ENCODE measurements around the gene UBL3. TPM values are rescaled to one million over a fixed set of nuclear protein-coding genes. Genes with fewer than 3 reads are reported as not detected.

Gene UBL3
- total RNA-seq, 1 donor from 2014 or later = 20.0 TPM

DNA sequence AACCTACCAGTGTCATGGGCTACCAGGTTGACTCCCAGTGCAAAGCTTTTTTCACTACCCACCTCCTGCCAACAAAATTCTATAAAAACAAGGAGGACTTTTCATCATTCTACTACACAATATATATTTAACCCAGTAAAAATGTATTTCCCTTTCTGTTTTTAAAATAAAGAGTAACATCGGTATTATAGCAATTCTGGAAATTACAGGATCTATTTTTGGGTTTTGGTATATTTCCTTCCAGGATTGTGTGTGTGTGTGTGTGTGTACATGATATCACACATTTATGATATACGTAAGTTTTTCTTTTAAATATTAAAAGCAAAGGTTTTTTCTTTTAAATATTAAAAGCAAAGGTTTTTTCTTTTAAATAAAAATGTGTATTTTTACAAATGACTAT, 6.0 kb upstream of the UBL3 start:
- H3K36me3 Mint-ChIP-seq = no peaks in the 10 kb centered on the region

GRCh38 chr13:29855784-29856183, 5.4 kb upstream of the UBL3 start:
- Histone ChIP-seq H3F3A (ENCODE audit: low read depth) (no peaks in the 10 kb centered on the region), H2AFZ (replicated peaks) (no peak overlapping the region), H3K9me3 (ENCODE audit: low read depth) (no peaks in the 10 kb centered on the region), H3K36me3 (no peaks in the 10 kb centered on the region), H3K4me2 (no peak overlapping the region), H4K20me1 (ENCODE audit: low read depth) (no peaks in the 10 kb centered on the region), H3K79me2 (ENCODE audit: low read depth) (no peaks in the 10 kb centered on the region), H3K27me3 (no peaks in the 10 kb centered on the region), H3K9ac (no peak overlapping the region), H3K4me3 (no peak overlapping the region), H3K27ac (no peak overlapping the region), H3K4me1 (peaks cover 2% of the 10 kb centered on the region)
- Mint-ChIP-seq H3K4me1 (peaks cover 14% of the 10 kb centered on the region), H3K9me3 (no peaks in the 10 kb centered on the region), H3K36me3 (no peaks in the 10 kb centered on the region), H3K27me3 (ENCODE audit: insufficient read depth, low read depth) (no peaks in the 10 kb centered on the region), H3K27ac (peak overlapping the region; percentile 18), H3K4me3 (no peak overlapping the region)
- no peak for DNase-seq (ENCODE audit: low spot score)
- TF ChIP-seq EZH2phosphoT487 (IDR thresholded peaks at IDR 0.05) = no peak
- TF ChIP-seq, protein P1, sequence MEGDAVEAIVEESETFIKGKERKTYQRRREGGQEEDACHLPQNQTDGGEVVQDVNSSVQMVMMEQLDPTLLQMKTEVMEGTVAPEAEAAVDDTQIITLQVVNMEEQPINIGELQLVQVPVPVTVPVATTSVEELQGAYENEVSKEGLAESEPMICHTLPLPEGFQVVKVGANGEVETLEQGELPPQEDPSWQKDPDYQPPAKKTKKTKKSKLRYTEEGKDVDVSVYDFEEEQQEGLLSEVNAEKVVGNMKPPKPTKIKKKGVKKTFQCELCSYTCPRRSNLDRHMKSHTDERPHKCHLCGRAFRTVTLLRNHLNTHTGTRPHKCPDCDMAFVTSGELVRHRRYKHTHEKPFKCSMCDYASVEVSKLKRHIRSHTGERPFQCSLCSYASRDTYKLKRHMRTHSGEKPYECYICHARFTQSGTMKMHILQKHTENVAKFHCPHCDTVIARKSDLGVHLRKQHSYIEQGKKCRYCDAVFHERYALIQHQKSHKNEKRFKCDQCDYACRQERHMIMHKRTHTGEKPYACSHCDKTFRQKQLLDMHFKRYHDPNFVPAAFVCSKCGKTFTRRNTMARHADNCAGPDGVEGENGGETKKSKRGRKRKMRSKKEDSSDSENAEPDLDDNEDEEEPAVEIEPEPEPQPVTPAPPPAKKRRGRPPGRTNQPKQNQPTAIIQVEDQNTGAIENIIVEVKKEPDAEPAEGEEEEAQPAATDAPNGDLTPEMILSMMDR (IDR thresholded peaks at IDR 0.05) = no peak
- TF ChIP-seq EZH2 (IDR thresholded peaks at IDR 0.05) = no peak

More for the DNA sequence above, 6.0 kb upstream of the UBL3 start:
- no peak overlapping the region for H3K4me3 ChIP-seq
- H2AFZ ChIP-seq (replicated peaks) = no peak overlapping the region
- no peak overlapping the region for H3K4me3 Mint-ChIP-seq
- DNase-seq (ENCODE audit: low spot score) = no peak
- peaks cover 9% of the 10 kb centered on the region for H3K4me1 Mint-ChIP-seq
- H3K27me3 ChIP-seq = no peaks in the 10 kb centered on the region
- H3K27ac ChIP-seq = no peak overlapping the region
- no peaks in the 10 kb centered on the region for H3F3A ChIP-seq (ENCODE audit: low read depth)
- no peak overlapping the region for H3K27ac Mint-ChIP-seq
- H3K9me3 ChIP-seq (ENCODE audit: low read depth) = no peaks in the 10 kb centered on the region
- H3K27me3 Mint-ChIP-seq (ENCODE audit: insufficient read depth, low read depth) = peaks cover 2% of the 10 kb centered on the region
- H3K4me2 ChIP-seq = no peak overlapping the region
- no peaks in the 10 kb centered on the region for H3K79me2 ChIP-seq (ENCODE audit: low read depth)
- H3K36me3 ChIP-seq = no peaks in the 10 kb centered on the region
- no peaks in the 10 kb centered on the region for H3K9me3 Mint-ChIP-seq
- no peaks in the 10 kb centered on the region for H3K4me1 ChIP-seq
- H4K20me1 ChIP-seq (ENCODE audit: low read depth) = no peaks in the 10 kb centered on the region
- no peak overlapping the region for H3K9ac ChIP-seq
- TF ChIP-seq, protein P1 (IDR thresholded peaks at IDR 0.05) = no peak
- TF ChIP-seq EZH2phosphoT487 (IDR thresholded peaks at IDR 0.05) = no peak
- no peak for TF ChIP-seq EZH2 (IDR thresholded peaks at IDR 0.05)

DNA sequence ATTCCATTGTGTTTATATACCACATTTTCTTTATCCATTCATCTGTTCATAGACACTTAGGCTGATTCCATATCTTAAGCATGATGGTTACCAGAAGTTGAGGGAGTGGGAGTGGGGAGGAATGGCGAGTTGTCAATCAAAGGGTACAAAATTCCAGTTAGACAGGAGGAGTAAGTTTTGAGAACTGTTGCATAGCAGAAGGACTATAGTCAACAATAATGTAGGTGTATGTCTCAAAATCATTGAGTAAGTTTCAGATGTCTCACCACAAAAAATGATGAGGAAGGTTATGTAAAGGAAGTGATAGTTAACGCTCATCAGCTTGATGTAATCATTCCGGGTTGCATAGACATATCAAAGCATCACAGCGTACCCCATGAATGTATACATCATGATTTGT, 4.6 kb upstream of the UBL3 start:
- Histone ChIP-seq H3K79me2 (ENCODE audit: low read depth) (no peaks in the 10 kb centered on the region), H3K9me3 (ENCODE audit: low read depth) (no peaks in the 10 kb centered on the region), H3K27me3 (no peaks in the 10 kb centered on the region), H3K4me2 (no peak overlapping the region), H3K9ac (no peak overlapping the region), H2AFZ (replicated peaks) (no peak overlapping the region), H4K20me1 (ENCODE audit: low read depth) (no peaks in the 10 kb centered on the region), H3K4me1 (peaks cover 3% of the 10 kb centered on the region), H3K4me3 (no peak overlapping the region), H3K27ac (no peak overlapping the region), H3F3A (ENCODE audit: low read depth) (peaks cover 4% of the 10 kb centered on the region), H3K36me3 (no peaks in the 10 kb centered on the region)
- H3K9me3 Mint-ChIP-seq = no peaks in the 10 kb centered on the region
- TF ChIP-seq, protein P1 (IDR thresholded peaks at IDR 0.05) = no peak
- TF ChIP-seq EZH2 (IDR thresholded peaks at IDR 0.05) (no peak), EZH2phosphoT487 (IDR thresholded peaks at IDR 0.05) (no peak)
- H3K4me3 Mint-ChIP-seq = no peak overlapping the region
- no peak overlapping the region for H3K27ac Mint-ChIP-seq
- peaks cover 16% of the 10 kb centered on the region for H3K4me1 Mint-ChIP-seq
- H3K36me3 Mint-ChIP-seq = no peaks in the 10 kb centered on the region
- no peaks in the 10 kb centered on the region for H3K27me3 Mint-ChIP-seq (ENCODE audit: insufficient read depth, low read depth)
- no peak for DNase-seq (ENCODE audit: low spot score)

Measured in neural progenitor cell (in vitro differentiated cells).